Colonic mucosa (tissue), 4 donors: Measurements from ENCODE around the gene AGBL4. TPM values are rescaled to one million over a fixed set of nuclear protein-coding genes. Genes with fewer than 3 reads are reported as not detected.

Experiments used
- DNase-seq: peaks from one replicate; pipeline ENCODE4 v3.0.0-alpha.2; 2020
- H3K27ac ChIP-seq: fragments of 200-600 bp; one replicate; pipeline ENCODE4 v1.8.0; 2021
- H3K27me3 ChIP-seq: fragments of 200-600 bp; one replicate; pipeline ENCODE4 v1.8.0; 2021
- H3K36me3 ChIP-seq: fragments of 200-600 bp; one replicate; pipeline ENCODE4 v1.8.0; 2021
- H3K4me1 ChIP-seq: fragments of 200-600 bp; one replicate; pipeline ENCODE4 v1.8.0; 2021; ENCODE audit warnings: mild to moderate bottlenecking
- H3K4me3 ChIP-seq: fragments of 200-600 bp; one replicate; pipeline ENCODE4 v1.8.0; 2021
- H3K9ac ChIP-seq, 2 donors: one replicate each; pipeline ENCODE4 v1.7.0; 2013; ENCODE audit warnings: control low read depth in 2 of 2, low read depth in 2 of 2, low read length in 2 of 2
- H3K9me3 ChIP-seq: fragments of 200-600 bp; one replicate; pipeline ENCODE4 v1.8.0; 2021
- CTCF ChIP-seq: fragments of 200-600 bp; IDR thresholded peaks from one replicate; pipeline ENCODE4 v1.8.0; 2022; ENCODE audit warnings: antibody characterized with exemption, mild to moderate bottlenecking
- intact Hi-C: fragments of 100-400 bp; cut with DNase I; formaldehyde crosslinking; loops from one replicate; pipeline ENCODE4 v1.14.1; 2022
- total RNA-seq, 2 donors: library from RNA; stranded (reverse); fragmentation: NEBNext Ultra II Directional in 1 of 2; extraction: Animal tissue kit (Norgen Biotek cat#: 25700) in 1 of 2; gene quantifications; one replicate each; pipeline ENCODE4 v1.2.1, GENCODE V29; 2021
- donor health status: healthy.
- donor health status: DM: no; HTN: no; CAD: no.
- donor health status: DM: no; HTN: no; CAD: no.

Gene AGBL4
- total RNA-seq, 2 donors from 2014 or later: 0.24 to 0.30 TPM

- Histone ChIP-seq H3K9ac (no peak overlapping the region), H3K27ac (no peak overlapping the region), H3K4me1 (no peaks in the 10 kb centered on the region), H3K4me3 (no peak overlapping the region), H3K9me3 (no peaks in the 10 kb centered on the region), H3K36me3 (no peaks in the 10 kb centered on the region), H3K27me3 (no peaks in the 10 kb centered on the region)
- no peak for DNase-seq
- TF ChIP-seq CTCF: no peak
- intact Hi-C loops: no loop called here
Observed at GRCh38 chr1:48937732-48938131, 1086.0 kb downstream of the AGBL4 start.

- no peak for DNase-seq
- Histone ChIP-seq H3K9ac (no peak overlapping the region), H3K4me3 (no peak overlapping the region), H3K27me3 (no peaks in the 10 kb centered on the region), H3K27ac (no peak overlapping the region), H3K9me3 (no peaks in the 10 kb centered on the region), H3K36me3 (no peaks in the 10 kb centered on the region), H3K4me1 (no peaks in the 10 kb centered on the region)
- TF ChIP-seq CTCF: no peak
- intact Hi-C loops: no loop called here
Observed at GRCh38 chr1:48936436-48936835, 1087.3 kb downstream of the AGBL4 start.

DNA sequence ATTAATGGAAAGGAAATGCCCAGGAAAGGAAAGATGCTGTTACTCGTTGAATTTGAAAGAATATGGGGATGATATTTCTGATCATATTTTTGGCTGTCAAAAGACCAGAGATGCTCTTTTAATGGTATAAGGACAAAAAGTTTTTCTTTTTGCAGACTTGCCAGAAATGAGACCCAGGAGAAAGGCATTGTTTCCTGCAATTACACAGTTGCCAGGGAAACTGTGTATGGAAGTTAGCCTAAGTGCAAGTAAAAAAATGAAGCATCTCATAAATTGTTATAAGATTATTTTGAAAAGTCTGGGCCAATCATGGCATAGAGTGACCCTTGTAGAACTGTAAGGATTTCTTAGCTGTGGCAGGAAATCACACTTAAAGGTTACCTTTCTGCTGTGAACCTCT is 1091.4 kb downstream of the AGBL4 start:
- no peak overlapping the region for H3K27ac ChIP-seq
- no peak for DNase-seq
- no peaks in the 10 kb centered on the region for H3K27me3 ChIP-seq
- no peak overlapping the region for H3K9ac ChIP-seq
- no peak overlapping the region for H3K4me3 ChIP-seq
- H3K4me1 ChIP-seq: no peaks in the 10 kb centered on the region
- TF ChIP-seq CTCF: no peak
- no peaks in the 10 kb centered on the region for H3K36me3 ChIP-seq
- H3K9me3 ChIP-seq: no peaks in the 10 kb centered on the region
- intact Hi-C loops: no loop called here

DNA sequence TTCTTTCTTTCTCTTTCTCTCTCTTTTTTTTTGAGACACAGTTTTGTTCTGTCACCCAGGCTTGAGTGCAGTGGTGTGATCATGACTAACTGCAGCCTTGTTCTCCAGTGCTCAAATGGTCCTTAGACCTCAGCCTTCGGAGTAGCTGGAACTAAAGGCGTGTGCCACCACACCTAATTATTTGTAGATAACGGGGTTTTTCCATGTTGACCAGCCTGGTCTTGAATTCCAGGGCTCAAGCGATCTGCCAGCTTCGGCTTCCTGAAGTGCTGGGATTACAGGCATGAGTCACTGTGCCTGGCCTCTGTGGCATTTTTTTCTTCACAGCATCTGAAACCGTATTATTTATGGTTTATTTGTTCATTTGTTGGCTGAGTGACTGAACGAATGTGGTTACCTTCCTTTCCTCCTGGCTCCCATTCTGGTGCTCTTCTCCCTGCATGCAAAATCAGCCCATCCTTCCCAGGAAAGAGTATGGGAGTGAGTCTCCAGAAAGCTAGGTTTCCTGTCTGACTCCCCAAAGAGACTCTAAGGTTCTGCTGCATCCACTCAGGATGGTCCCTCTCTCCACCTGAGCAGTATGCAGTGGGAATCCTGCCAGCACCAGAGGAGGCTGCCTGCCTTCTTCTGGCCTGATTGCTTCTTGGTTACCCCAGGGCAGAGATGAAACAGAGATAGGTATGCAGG is 1092.1 kb downstream of the AGBL4 start:
- DNase-seq: no peak
- Histone ChIP-seq H3K4me3 (no peak overlapping the region), H3K4me1 (no peaks in the 10 kb centered on the region), H3K9ac (no peak overlapping the region), H3K27me3 (no peaks in the 10 kb centered on the region), H3K27ac (no peak overlapping the region), H3K36me3 (no peaks in the 10 kb centered on the region), H3K9me3 (no peaks in the 10 kb centered on the region)
- no peak for TF ChIP-seq CTCF
- intact Hi-C loops: no loop called here

DNA sequence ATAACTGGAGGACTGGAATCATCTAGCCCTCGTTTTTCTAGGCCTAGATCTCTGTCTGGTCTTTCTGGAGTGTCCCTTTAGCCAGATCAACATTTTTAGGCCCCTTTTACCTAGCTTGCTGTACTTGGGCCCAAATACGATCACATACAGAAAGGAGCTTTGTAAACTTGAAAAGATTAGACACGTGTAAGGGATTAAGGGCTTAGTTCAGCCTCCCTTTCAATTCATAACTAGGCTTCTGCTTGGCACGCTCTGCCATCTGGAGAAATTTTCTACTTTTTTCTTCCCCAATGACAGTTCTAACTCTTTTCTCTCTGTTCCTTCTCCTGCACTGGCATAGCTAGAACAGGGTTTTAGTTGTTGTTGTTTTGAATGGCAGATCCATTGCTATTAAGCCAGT is 1093.7 kb downstream of the AGBL4 start:
- H3K9ac ChIP-seq: no peak overlapping the region
- DNase-seq: no peak
- TF ChIP-seq CTCF: no peak
- H3K36me3 ChIP-seq: no peaks in the 10 kb centered on the region
- H3K27me3 ChIP-seq: no peaks in the 10 kb centered on the region
- intact Hi-C loops: no loop called here
- no peak overlapping the region for H3K4me3 ChIP-seq
- H3K4me1 ChIP-seq: no peaks in the 10 kb centered on the region
- no peak overlapping the region for H3K27ac ChIP-seq
- no peaks in the 10 kb centered on the region for H3K9me3 ChIP-seq
